NCI-H446 (cell line): ENCODE data around the gene BRIP1.
"Not testable (repeated sequence)": the region's sequence is repeated elsewhere in the genome, so short reads cannot be mapped to it uniquely, and the experiment has no call there.

Experiments used
- DNase-seq, 2 experiments: peaks; one replicate each; lab custom pipeline; 2025; lab: John Stamatoyannopoulos, UW

The BRIP1 gene

GRCh38 chr17:61827649-61828395 lies 35.5 kb downstream of the BRIP1 start:
- no peak for DNase-seq

DNA sequence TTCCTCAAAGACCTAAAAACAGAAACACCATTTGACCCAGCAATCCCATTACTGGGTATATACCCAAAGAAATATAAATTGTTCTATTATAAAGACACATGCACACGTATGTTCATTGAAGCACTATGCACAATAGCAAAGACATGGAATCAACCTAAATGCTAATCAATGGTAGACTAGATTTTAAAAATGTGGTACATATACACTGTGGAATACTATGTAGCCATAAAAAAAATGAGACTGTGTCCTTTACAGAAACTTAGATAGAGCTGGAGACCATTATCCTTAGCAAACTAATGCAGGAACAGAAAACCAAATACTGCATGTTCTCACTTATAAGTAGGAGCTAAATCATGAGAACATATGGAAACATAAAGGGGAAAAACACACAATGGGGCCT lies 36.5 kb downstream of the BRIP1 start:
- DNase-seq: not testable (repeated sequence)

GRCh38 chr17:61826198-61826597 lies 37.1 kb downstream of the BRIP1 start:
- not testable (repeated sequence) for DNase-seq

DNA sequence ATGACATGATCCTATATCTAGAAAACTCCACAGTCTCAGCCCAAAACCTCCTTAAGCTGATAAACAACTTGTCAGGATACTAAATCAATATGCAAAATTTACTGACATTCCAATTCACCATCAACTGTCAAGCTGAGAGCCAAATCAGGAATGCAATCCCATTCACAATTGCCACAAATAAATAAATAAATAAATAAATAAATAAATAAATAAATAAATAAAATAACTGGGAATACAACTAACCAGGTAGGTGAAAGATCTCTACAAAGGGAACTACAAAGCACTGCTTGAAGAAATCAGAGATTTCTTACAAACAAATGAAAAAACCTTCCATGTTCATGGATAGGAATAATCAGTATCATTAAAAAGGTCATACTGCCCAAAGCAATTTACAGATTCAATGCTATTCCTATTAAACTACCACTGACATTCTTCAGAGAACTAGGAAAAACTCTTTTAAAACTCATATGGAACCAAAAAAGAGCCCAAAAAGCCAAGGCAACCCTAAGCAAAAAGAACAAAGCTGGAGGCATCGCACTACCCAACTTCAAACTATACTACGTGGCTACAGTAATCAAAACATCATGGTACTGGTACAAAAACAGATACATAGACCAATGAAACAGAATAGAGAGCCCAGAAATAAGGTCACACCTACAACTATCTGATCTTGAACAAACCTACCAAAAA lies 37.7 kb downstream of the BRIP1 start:
- DNase-seq: no peak

- no peak for DNase-seq
Measured at GRCh38 chr17:61822326-61823285, 40.7 kb downstream of the BRIP1 start.

- no peak for DNase-seq
Measured at GRCh38 chr17:61821655-61822054, 41.7 kb downstream of the BRIP1 start.

DNA sequence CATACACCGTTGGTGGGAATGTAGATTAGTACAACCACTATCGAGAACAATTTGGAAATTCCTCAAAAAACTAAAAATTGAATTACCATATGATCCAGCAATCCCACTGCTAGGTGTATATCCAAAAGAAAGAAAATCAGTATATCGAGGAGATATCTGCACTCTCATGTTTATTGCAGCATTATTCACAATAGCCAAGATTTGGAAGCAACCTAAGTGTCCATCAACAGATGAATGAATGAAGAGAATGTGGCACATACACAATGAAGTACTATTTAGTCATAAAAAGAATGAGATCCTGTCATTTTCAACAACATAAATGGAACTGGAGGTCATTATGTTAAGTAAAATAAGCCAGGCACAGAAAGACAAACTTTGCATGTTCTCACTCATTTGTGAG lies 44.1 kb downstream of the BRIP1 start:
- not testable (repeated sequence) for DNase-seq

DNA sequence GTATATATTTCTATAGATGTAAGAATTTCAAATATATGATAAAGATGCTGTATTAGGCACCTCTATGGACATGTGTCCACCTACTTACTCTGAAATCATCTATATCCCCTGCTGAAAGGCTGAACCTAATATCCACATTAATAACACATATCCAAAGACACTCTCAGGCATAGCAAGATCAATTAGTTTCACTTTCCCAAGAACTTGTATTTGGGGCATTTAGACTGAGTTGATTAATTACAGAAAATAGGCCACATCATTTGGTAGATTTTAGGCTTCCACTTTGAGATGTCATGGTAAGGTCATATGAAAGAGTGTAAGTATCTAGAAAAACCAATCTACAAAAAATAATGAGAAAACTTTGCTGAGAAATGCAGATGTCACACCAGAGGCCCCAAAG lies 45.1 kb downstream of the BRIP1 start:
- DNase-seq: no peak

- no peak for DNase-seq
Measured at GRCh38 chr17:61817452-61817851, 45.9 kb downstream of the BRIP1 start.

DNA sequence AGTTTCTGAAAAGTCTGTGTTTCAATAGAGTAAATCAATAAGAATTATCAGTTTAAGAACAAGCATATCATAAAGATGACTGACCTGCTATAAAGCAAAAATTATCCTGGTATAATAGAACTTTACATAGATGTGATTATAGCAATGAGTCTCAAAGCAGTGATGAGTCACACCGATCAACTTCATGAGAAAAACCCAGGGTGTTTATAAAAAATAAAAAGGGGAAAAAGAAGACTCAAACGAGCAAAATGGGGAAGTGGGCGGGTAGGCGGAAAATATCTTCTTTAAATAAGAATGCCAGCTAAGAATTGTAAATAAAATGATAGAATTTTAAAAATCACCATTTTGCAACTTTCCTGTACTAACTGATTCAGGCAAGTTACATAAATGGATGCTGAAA lies 46.8 kb downstream of the BRIP1 start:
- no peak for DNase-seq

GRCh38 chr17:61815863-61816503 lies 47.3 kb downstream of the BRIP1 start:
- no peak for DNase-seq

GRCh38 chr17:61814485-61814884 lies 48.8 kb downstream of the BRIP1 start:
- DNase-seq: no peak

DNA sequence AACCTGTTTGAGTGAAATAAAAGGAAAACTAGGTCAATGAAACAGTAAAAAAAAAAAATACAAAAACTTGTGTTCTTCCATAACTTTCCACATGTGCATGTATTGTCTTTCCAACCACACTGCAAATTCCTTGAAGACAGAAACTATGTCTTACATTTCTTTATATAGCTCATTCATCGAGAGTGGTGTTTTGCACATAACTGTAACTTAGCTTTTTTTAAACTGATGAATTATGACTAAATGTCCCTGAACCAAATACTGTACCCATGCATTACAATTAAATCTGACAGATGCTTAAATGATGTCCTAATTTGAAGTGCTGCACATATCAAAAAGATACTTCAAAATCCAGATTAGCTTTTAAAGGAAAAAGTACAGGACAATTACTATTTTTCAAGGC lies 50.1 kb downstream of the BRIP1 start:
- DNase-seq: no peak

DNA sequence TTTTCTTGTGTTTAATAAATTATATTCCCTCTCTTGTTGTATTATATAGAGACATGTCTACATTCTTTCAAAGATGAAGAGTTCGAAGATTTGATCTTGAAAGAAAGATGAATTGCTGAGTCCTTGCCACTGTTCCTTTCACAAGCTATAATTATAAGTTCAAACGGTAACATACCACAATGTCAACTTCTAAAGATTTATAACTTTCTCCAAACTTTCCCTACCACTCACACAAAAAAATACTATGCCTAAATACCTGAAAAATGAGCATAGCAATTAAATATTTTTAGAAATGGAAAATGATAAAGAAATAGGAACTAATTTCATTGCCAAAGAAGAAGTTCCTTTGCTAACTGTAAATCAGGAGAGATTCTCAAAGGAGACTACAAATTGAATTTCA lies 50.6 kb downstream of the BRIP1 start:
- DNase-seq: no peak

- no peak for DNase-seq
Measured at GRCh38 chr17:61809816-61810392, 53.4 kb downstream of the BRIP1 start.

GRCh38 chr17:61808442-61808841 lies 54.9 kb downstream of the BRIP1 start:
- DNase-seq: no peak

DNA sequence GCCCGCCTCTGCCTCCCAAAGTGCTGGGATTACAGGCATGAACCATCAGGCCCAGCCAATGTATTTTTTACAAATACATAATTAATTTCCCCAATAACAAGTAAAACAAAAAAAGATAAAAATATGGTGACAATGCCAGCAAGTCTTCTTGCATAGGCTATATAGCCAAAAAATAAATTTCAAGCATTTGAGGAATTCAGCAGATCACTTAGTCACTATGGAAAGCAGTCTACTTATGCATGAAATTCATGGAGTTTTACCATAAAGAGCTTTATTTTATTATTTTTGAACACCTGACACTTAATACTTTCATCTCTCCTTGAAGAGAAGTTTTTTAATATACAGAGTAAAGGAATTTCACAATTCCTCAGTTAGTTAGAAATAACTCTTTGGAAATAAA lies 56.4 kb downstream of the BRIP1 start:
- no peak for DNase-seq

DNA sequence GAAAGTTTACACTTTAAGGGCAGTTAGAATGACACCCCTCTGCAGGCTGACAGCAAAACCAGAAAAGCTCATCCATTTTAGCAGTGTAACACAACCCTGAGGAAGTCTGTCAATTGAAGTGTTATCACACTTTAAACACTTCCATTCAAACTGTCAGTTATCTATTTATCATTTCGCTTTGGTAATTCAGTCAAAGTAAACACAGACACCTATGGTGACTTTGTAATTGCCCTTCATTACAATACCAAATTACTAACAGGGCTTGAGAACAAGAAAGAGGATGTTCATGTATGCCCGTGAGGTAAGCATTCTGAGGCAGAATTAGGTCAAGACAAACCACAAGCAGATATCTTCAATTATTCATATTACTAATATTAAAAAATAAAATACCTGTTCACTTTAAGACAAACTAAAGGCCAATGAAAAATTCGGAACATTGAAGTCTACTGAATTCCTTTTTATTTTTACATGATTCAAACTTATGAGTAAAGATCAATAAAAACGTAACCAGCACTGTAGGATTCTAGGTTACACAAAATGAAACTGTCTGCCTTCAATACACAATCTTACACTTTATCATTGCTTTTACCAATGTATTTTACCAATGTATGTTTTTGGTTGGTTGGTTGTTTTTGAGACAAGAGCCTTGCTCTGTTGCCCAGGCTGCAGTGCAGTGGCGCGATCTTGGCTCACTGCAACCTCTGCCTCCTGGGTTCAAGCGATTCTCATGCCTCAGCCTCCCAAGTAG lies 57.1 kb downstream of the BRIP1 start:
- no peak for DNase-seq

DNA sequence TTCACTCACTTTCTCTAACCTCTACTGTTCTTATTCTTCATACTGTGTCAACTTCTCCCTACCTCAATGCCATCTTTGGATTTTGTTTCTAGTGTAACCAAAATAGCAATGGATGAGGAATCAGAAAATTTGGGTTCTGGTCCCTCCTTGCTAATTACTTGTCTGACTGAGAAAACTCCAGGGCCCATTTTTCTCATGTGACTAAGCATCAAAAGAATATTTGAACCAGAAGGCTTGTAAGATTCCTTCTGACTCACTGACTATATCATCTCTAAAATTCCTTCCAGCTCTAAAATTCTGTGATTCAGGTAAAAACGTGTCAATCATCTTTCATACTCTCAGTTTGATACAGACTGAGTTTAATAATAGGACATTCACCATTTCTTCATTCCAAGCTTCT lies 57.9 kb downstream of the BRIP1 start:
- no peak for DNase-seq

DNA sequence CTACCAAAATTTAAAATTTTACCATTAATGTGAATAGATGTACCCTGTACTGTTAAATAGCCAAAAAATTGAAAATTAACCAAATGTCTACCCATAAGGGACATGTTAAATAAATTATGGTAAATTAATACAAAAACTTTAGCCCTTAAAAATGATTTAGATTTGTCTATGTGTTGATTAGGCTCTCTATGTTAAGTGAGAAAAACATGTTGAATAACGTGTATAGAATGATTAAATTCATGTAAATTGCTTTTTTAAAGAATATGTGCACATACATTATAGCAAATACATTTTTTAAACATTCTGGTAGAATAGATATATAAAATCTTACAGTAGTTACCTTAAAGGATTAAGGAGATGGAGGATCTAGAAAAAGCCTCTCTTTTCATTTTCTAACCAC lies 59.5 kb downstream of the BRIP1 start:
- no peak for DNase-seq

DNA sequence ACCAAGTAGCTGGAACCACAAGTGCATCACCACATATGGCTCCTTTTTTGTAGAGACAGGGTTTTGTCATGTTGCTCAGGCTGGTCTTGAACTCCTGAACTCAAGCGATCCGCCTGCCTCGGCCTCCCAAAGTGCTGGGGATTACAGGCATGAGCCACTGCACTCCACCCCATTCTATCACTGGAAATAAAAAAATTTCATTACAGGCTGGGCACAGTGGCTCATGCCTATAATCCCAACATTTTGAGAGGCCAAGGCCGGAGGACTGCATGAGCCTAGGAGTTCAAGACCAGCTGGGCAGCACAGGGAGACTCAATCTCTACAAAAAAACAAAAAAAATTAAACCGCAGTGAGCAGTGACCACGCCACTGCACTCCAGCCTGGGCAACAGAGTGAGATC lies 60.1 kb downstream of the BRIP1 start:
- DNase-seq: no peak
